Liver (tissue), 9 donors: Measurements from ENCODE around the gene SOAT1. TPM values are rescaled to one million over a fixed set of nuclear protein-coding genes. Genes with fewer than 3 reads are reported as not detected.

Experiments
- DNase-seq: peaks from one replicate; pipeline ENCODE4 v3.0.0-alpha.2; 2017; ENCODE audit warnings: low spot score
- H3K27ac ChIP-seq, 2 donors: one replicate each; pipeline ENCODE4 v1.7.0; 2013; ENCODE audit warnings: inconsistent platforms in 2 of 2, low read length in 2 of 2, control low read depth in 1 of 2, low read depth in 1 of 2, mild to moderate bottlenecking in 1 of 2
- H3K27me3 ChIP-seq, 4 donors: one replicate each; pipeline versions ENCODE4 v1.6.1 to v1.7.0; 2013; ENCODE audit warnings: low read length in 3 of 4, inconsistent platforms in 1 of 4, mild to moderate bottlenecking in 1 of 4, moderate library complexity in 1 of 4; ENCODE audit not compliant: control insufficient read depth in 4 of 4, insufficient read depth in 4 of 4
- H3K36me3 ChIP-seq, 4 donors: one replicate each; pipeline versions ENCODE4 v1.6.1 to v1.7.0; 2013; ENCODE audit warnings: low read length in 3 of 4, mild to moderate bottlenecking in 3 of 4, low read depth in 1 of 4, moderate library complexity in 1 of 4; ENCODE audit not compliant: control insufficient read depth in 4 of 4, insufficient read depth in 3 of 4
- H3K4me1 ChIP-seq, 4 donors: one replicate each; pipeline versions ENCODE4 v1.6.1 to v1.7.0; 2013; ENCODE audit warnings: low read length in 3 of 4, mild to moderate bottlenecking in 3 of 4, moderate library complexity in 1 of 4; ENCODE audit not compliant: control insufficient read depth in 4 of 4, insufficient read depth in 4 of 4
- H3K4me3 ChIP-seq, 3 donors: one replicate each; pipeline versions ENCODE4 v1.6.1 to v1.7.0; 2013; ENCODE audit warnings: low read length in 3 of 3, control low read depth in 1 of 3, low read depth in 1 of 3, mild to moderate bottlenecking in 1 of 3
- H3K9ac ChIP-seq, 2 donors: one replicate each; pipeline ENCODE4 v1.7.0; 2013; ENCODE audit warnings: low read length in 2 of 2, mild to moderate bottlenecking in 2 of 2, moderate library complexity in 2 of 2, control low read depth in 1 of 2, low read depth in 1 of 2
- H3K9me3 ChIP-seq, 4 donors: one replicate each; pipeline versions ENCODE4 v1.6.1 to v1.7.0; 2013; ENCODE audit warnings: low read length in 3 of 4; ENCODE audit not compliant: control insufficient read depth in 4 of 4
- EGR1 ChIP-seq, 2 donors: IDR thresholded peaks; 2 replicates each; pipeline ENCODE4 v1.6.1; 2016 to 2018; ENCODE audit warnings: antibody characterized with exemption in 2 of 2, low read depth in 2 of 2
- FOXA1 ChIP-seq: IDR thresholded peaks from 2 replicates; pipeline ENCODE4 v1.6.1; 2016; ENCODE audit warnings: antibody characterized with exemption
- FOXA2 ChIP-seq: IDR thresholded peaks from 2 replicates; pipeline ENCODE4 v1.6.1; 2016; ENCODE audit warnings: antibody characterized with exemption
- GABPA ChIP-seq, 2 donors: IDR thresholded peaks in 1 of 2; conservative IDR thresholded peaks in 1 of 2; 2 replicates each; pipeline ENCODE4 v1.6.1; 2016; ENCODE audit warnings: antibody characterized with exemption in 2 of 2, mild to moderate bottlenecking in 1 of 2, moderate library complexity in 1 of 2
- HNF4A ChIP-seq, 2 donors: conservative IDR thresholded peaks; 2 replicates each; pipeline ENCODE4 v1.6.1; 2016; ENCODE audit warnings: antibody characterized with exemption in 2 of 2, mild to moderate bottlenecking in 2 of 2
- HNF4G ChIP-seq: IDR thresholded peaks from 2 replicates; pipeline ENCODE4 v1.6.1; 2016; ENCODE audit warnings: antibody characterized with exemption
- JUND ChIP-seq, 2 donors: IDR thresholded peaks; 2 replicates each; pipeline ENCODE4 v1.6.1; 2016; ENCODE audit warnings: antibody characterized with exemption in 2 of 2
- NR2F2 ChIP-seq: IDR thresholded peaks from 2 replicates; pipeline ENCODE4 v1.6.1; 2016; ENCODE audit warnings: antibody characterized with exemption
- RAD21 ChIP-seq, 2 donors: IDR thresholded peaks; 2 replicates each; pipeline ENCODE4 v1.6.1; 2016; ENCODE audit warnings: antibody characterized with exemption in 2 of 2, mild to moderate bottlenecking in 2 of 2
- RXRA ChIP-seq, 2 donors: IDR thresholded peaks; 2 replicates each; pipeline ENCODE4 v1.6.1; 2017 to 2018; ENCODE audit warnings: antibody characterized with exemption in 2 of 2, mild to moderate bottlenecking in 1 of 2
- SP1 ChIP-seq: IDR thresholded peaks from 2 replicates; pipeline ENCODE4 v1.6.1; 2018; ENCODE audit warnings: antibody characterized with exemption, mild to moderate bottlenecking
- TAF1 ChIP-seq: conservative IDR thresholded peaks from 2 replicates; pipeline ENCODE4 v1.6.1; 2016; ENCODE audit warnings: antibody characterized with exemption, mild to moderate bottlenecking
- YY1 ChIP-seq: IDR thresholded peaks from 2 replicates; pipeline ENCODE4 v1.6.1; 2016; ENCODE audit warnings: antibody characterized with exemption, mild to moderate bottlenecking
- WGBS: extraction: QIAGEN DNeasy Blood & Tissue Kit; methylation state at CpG from one replicate; pipeline ENCODE4 v1.1.7; 2013; 5-methylcytosine and 5-hydroxymethylcytosine counted together
- polyA plus RNA-seq, 2 donors: library from polyadenylated mRNA; stranded (reverse) in 1 of 2; unstranded in 1 of 2; fragments of 200-250 nt in 1 of 2; fragments of >200 nt in 1 of 2; fragmentation: Nextera tagmentation in 1 of 2; extraction: Ambion mirVana in 1 of 2; gene quantifications; one replicate each; pipeline versions ENCODE4 v1.2.1 to v1.2.3, GENCODE V29; 2013 to 2015
- total RNA-seq, 2 donors: library from RNA; depleted of rRNA; stranded (reverse); fragments of >200 nt; gene quantifications; one replicate each; pipeline ENCODE4 v1.2.3, GENCODE V29; 2014
- TF ChIP-seq, protein P1 (sequence below): IDR thresholded peaks from 2 replicates; pipeline ENCODE4 v1.6.1; 2016; ENCODE audit warnings: antibody characterized with exemption
- TF ChIP-seq, protein P2 (sequence below): IDR thresholded peaks from 2 replicates; pipeline ENCODE4 v1.6.1; 2016; ENCODE audit warnings: antibody characterized with exemption
- TF ChIP-seq, protein P3 (sequence below): IDR thresholded peaks from 2 replicates; pipeline ENCODE4 v1.6.1; 2016; ENCODE audit warnings: antibody characterized with exemption
- TF ChIP-seq, protein P4 (sequence below): fragments of 150-350 bp; IDR thresholded peaks from 2 replicates; pipeline ENCODE4 v1.5.1; 2017; ENCODE audit warnings: improper control_type of control experiment, low read depth, low read length; ENCODE audit not compliant: missing input control
- TF ChIP-seq, protein P5 (sequence below): IDR thresholded peaks from 2 replicates; pipeline ENCODE4 v1.6.1; 2016; ENCODE audit warnings: antibody characterized with exemption, mild to moderate bottlenecking
- donor health status: healthy.
- donor health status: healthy.
- donor health status: healthy.
- donor health status: healthy.
- donor health status: healthy.

The SOAT1 gene
- total and polyA plus RNA-seq, 4 donors, result 4.3 to 14.0 (median 9.3) TPM

DNA sequence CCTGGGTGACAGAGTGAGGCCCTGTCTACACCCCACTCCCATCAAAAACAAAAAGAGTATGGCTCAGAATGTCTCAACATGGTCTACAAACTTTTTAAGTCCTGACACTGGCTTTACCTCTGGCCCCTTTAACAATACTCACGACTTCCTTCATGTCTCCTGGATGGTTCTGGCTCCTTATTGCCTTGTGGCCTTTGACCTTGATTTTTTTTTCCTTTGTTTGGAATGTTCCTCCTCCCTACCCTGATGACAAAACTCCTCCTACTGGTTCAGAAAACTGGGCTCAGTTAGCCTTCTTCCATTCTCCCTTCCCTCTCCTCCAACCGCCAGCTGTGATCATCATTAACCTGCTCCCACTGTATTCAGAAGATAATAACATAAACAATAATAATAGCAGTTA, 4.6 kb upstream of the SOAT1 start:
- Histone ChIP-seq H3K9ac (no peak overlapping the region), H3K4me3 (no peak overlapping the region), H3K27me3 (no peaks in the 10 kb centered on the region), H3K4me1 (peaks cover 2 to 25% (median 17%) of the 10 kb centered on the region in 4 donors), H3K9me3 (no peaks in the 10 kb centered on the region), H3K27ac (no peak overlapping the region), H3K36me3 (no peaks in the 10 kb centered on the region)
- DNase-seq, result no peak
- 71% methylated on average over 2 of the region's 2 CpGs for WGBS
- TF ChIP-seq, protein P1, sequence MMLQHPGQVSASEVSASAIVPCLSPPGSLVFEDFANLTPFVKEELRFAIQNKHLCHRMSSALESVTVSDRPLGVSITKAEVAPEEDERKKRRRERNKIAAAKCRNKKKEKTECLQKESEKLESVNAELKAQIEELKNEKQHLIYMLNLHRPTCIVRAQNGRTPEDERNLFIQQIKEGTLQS, result no peak
- no peak for TF ChIP-seq NR2F2
- TF ChIP-seq, protein P2, sequence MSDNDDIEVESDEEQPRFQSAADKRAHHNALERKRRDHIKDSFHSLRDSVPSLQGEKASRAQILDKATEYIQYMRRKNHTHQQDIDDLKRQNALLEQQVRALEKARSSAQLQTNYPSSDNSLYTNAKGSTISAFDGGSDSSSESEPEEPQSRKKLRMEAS, result no peak
- TF ChIP-seq RAD21 (IDR thresholded peaks at IDR 0.05), result no peak
- no peak for TF ChIP-seq FOXA2
- TF ChIP-seq YY1, result no peak
- no peak for TF ChIP-seq EGR1 (IDR thresholded peaks at IDR 0.05; ENCODE audit: low read depth in 2 of 2)
- TF ChIP-seq HNF4A (conservative IDR thresholded peaks at IDR 0.05), result no peak
- no peak for TF ChIP-seq FOXA1
- TF ChIP-seq, protein P3, sequence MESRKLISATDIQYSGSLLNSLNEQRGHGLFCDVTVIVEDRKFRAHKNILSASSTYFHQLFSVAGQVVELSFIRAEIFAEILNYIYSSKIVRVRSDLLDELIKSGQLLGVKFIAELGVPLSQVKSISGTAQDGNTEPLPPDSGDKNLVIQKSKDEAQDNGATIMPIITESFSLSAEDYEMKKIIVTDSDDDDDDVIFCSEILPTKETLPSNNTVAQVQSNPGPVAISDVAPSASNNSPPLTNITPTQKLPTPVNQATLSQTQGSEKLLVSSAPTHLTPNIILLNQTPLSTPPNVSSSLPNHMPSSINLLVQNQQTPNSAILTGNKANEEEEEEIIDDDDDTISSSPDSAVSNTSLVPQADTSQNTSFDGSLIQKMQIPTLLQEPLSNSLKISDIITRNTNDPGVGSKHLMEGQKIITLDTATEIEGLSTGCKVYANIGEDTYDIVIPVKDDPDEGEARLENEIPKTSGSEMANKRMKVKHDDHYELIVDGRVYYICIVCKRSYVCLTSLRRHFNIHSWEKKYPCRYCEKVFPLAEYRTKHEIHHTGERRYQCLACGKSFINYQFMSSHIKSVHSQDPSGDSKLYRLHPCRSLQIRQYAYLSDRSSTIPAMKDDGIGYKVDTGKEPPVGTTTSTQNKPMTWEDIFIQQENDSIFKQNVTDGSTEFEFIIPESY, result no peak
- TF ChIP-seq TAF1, result no peak
- no peak for TF ChIP-seq RXRA (IDR thresholded peaks at IDR 0.05)
- no peak for TF ChIP-seq SP1
- TF ChIP-seq, protein P4, sequence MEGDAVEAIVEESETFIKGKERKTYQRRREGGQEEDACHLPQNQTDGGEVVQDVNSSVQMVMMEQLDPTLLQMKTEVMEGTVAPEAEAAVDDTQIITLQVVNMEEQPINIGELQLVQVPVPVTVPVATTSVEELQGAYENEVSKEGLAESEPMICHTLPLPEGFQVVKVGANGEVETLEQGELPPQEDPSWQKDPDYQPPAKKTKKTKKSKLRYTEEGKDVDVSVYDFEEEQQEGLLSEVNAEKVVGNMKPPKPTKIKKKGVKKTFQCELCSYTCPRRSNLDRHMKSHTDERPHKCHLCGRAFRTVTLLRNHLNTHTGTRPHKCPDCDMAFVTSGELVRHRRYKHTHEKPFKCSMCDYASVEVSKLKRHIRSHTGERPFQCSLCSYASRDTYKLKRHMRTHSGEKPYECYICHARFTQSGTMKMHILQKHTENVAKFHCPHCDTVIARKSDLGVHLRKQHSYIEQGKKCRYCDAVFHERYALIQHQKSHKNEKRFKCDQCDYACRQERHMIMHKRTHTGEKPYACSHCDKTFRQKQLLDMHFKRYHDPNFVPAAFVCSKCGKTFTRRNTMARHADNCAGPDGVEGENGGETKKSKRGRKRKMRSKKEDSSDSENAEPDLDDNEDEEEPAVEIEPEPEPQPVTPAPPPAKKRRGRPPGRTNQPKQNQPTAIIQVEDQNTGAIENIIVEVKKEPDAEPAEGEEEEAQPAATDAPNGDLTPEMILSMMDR, result no peak
- no peak for TF ChIP-seq GABPA (IDR thresholded peaks at IDR 0.05 in 1 of 2, conservative IDR thresholded peaks at IDR 0.05 in 1 of 2)
- TF ChIP-seq HNF4G, result no peak
- TF ChIP-seq, protein P5, sequence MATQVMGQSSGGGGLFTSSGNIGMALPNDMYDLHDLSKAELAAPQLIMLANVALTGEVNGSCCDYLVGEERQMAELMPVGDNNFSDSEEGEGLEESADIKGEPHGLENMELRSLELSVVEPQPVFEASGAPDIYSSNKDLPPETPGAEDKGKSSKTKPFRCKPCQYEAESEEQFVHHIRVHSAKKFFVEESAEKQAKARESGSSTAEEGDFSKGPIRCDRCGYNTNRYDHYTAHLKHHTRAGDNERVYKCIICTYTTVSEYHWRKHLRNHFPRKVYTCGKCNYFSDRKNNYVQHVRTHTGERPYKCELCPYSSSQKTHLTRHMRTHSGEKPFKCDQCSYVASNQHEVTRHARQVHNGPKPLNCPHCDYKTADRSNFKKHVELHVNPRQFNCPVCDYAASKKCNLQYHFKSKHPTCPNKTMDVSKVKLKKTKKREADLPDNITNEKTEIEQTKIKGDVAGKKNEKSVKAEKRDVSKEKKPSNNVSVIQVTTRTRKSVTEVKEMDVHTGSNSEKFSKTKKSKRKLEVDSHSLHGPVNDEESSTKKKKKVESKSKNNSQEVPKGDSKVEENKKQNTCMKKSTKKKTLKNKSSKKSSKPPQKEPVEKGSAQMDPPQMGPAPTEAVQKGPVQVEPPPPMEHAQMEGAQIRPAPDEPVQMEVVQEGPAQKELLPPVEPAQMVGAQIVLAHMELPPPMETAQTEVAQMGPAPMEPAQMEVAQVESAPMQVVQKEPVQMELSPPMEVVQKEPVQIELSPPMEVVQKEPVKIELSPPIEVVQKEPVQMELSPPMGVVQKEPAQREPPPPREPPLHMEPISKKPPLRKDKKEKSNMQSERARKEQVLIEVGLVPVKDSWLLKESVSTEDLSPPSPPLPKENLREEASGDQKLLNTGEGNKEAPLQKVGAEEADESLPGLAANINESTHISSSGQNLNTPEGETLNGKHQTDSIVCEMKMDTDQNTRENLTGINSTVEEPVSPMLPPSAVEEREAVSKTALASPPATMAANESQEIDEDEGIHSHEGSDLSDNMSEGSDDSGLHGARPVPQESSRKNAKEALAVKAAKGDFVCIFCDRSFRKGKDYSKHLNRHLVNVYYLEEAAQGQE, result no peak
- TF ChIP-seq JUND (IDR thresholded peaks at IDR 0.05), result no peak
